HG03095 (cell line): Measurements from ENCODE around the gene PLCE1.

Experiments
- ATAC-seq: cut with Tn5 transposase; IDR thresholded peaks from one replicate; pipeline ENCODE4 v1.9.1; 2021; ENCODE audit warnings: moderate library complexity; ENCODE audit not compliant: unreplicated experiment

The PLCE1 gene

DNA sequence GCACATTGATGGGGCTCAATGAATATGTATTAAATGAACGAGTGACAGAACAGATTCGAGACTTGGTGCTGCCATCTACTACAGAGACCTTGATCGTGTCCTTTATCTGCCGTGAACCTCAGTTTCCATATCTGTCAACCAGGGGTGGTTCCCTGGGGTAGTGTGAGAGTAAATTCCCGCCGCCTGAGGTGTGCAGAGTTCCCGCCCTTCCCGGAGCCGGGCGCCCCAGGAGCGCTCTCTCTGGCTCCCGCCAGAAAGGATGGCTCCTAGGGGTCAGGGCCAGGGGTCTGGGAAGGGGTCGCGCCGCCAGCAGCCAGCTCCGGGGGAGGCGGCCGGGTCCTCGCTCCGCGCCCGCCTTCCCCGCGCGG lies 333 bp upstream of the PLCE1 start:
- no peak for ATAC-seq

DNA sequence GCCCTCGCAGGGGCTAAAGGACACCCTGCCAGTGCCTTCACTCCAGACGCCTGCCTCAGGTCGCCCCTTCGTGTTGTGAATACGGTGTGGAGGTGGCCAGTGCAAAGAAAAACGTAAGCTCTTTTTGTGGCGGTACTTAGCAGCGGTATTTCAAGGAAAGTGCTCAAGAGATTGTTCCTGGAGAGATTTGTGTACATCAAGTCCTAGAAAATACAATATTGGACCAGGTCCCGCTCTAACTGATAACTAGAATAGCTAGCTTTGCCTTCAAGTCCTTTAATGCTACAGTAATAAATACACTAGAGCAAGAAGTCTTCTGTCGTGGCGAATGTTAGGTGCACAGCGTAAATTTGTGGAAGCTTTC lies 689 bp downstream of the PLCE1 start:
- ATAC-seq = no peak

DNA sequence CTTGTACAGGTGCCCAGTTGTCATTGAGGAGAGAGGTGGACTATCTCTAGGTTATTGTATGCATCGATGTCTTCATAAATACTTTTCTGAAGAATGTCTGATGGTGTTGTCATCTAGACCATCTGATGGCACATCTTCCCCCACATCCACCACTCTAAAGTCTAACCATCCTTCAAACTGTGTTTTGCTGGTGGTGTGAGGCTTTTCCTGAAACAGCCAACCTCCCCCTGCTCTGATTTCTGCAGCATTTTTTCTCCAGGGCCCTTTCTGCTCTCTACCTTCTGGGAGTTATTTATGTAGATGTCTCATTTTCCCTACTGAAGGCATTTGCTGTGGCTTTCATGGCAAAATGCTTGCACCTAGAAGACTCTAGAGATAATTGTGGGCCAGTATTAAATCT lies 1.5 kb downstream of the PLCE1 start:
- ATAC-seq = no peak

DNA sequence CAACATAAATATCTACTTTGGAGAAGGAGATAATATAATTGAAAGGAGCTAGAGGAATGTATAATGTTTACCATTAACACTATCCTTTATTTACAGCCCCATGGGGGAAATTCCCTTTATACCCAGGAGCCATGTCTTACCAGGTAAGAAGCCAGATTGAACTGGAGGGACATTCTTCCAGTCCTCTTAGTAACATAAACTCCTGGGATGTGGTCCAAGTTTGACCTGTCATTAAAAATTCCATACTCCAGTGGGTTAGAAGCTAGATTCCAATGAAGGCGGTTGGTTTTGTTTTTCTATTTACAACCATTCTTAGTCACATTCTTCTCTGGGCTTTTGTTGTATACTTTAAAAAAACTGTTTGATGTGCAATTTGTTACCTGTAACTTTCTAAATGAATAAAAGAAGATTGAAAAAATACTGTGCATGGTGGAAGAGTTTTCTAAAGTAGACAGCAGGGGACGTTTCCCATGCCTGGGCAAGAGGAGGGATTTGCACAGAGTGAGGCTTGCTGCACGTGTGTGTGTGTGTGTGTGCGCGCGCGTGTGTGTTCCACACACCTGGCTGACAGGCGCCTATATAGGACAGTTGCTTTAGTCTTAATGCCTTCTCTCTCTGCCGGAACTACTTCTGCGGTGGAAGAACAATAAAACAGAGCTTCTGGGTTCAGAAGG lies 2.0 kb downstream of the PLCE1 start:
- ATAC-seq = no peak

DNA sequence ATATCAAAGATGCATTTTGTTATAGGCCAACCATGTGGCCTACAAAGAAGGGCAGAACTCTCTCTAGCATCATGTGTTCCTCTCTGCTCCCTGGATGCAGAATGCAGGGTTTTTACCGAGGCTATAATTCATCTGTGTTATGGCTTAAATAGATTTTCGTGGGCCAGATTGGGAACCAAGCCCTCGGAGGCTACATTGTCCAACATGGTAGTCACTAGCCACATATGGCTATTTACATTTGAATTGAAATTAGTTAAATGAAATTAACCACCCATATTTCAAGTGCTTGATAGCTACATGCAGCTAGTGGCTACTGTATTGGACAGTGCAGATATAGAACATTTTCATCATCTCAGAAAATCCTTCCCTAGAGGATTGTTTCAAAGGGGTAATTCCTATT lies 2.8 kb downstream of the PLCE1 start:
- ATAC-seq = no peak

DNA sequence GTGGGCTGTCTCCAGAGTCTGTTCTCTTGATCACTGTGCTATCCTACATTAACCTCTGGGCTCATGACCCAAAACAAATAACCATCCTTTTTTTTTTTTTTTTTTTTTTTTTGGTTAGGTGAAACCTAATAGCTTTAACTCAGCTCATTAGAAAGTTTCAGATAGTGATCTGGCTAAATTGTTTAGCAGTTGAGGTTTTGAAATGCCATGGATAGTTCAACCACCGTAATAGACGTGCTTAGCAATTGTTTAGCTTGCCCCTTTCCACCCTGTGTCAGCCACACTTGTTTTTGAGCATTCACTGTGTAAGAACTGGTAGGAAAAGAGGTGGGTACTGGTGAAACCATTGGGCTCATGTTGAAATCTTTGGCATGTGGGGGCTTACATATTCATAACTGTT lies 3.8 kb downstream of the PLCE1 start:
- no peak for ATAC-seq

DNA sequence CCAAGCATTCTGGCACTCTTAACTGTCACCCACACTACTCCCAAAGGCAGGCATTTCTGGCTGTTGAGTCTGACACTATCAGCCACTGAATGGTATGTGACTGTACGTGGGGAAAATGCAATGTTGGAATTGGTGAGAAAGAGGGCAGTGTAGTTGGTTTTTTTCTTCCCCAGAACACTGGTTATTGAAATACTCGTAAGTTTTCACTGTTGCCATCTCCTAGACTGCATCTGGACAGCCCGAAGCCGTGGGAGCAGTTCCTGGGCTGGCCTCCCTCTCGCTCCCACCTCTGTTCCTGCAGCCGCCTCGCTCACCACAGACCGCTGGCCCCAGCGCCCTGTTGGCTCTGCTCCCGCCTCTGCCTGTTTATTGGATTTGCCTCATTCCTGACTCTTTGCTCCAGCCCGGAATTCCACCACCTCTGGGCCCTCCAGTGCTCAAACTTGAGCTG lies 5.7 kb downstream of the PLCE1 start:
- no peak for ATAC-seq

DNA sequence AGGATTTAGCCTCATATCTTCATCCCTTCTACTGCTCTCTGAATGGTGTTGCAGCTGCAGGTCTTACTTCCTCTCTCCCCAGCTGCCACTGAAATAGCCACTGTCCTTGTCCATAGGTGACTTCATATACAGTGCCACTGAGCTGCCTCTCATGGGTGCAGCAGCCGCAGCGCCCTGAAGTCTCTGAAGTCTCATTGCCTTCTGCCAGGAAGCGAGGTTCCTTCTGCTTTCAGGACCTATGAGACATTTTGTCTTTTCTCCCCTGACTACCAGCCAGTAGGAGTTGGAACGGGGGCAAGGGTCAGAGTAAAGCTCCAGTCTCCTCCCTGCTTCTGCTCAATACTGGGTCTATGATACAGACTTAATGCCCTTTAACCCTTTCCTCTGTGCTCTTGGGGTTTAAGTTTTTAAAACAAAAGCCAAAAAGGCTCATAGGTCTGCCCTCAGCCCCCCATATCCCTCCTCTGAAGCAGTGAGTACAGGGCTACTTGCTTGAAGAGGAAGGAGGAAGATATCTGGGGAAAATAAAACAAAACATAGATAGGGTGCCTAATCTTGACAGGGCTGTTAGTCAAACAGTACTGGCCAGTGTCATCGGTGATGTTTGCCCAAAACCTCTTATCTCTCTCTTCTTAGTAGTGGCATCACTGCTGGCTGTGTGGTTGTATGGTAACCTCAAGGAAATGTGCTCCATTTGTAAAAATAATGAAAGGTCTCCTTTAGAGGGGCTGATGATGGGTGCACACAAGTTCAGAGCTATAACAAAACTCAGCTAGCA lies 7.1 kb downstream of the PLCE1 start:
- no peak for ATAC-seq

DNA sequence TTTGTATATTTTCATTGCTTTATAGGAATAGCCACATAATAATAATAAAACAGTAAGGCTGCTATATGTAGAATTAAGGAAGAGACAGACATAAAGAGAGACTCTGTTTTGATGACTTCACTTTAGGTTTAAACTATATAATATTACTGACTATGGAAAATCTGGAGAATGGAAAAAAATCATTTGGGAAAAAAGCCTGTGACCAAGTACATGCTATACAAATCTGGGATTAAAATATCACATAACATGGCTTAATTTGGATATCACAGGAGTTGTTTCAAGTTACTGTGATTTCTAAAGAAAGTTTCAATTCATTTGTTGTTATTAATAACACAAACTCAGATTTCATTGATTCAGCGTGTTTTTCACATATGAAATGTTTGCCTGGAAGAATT lies 7.7 kb downstream of the PLCE1 start:
- ATAC-seq = no peak

DNA sequence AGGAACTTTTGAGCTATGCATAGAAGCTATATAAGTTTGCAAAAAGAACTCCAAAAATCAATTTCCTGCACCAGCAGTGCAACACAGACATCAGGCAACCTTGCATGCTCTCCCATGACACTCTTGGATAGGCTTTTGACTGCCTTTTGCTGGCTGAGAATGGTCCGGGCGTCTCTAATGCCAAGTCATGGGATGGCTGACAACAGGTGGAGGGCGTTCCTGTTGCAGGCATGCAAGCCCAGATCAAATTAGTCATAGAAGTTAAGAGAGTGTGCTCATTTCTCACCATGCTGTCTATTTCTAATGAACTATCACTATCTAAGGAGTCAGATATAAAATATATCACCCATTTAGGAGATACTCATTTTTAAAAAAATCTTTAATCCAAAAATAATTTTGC lies 8.4 kb downstream of the PLCE1 start:
- no peak for ATAC-seq

DNA sequence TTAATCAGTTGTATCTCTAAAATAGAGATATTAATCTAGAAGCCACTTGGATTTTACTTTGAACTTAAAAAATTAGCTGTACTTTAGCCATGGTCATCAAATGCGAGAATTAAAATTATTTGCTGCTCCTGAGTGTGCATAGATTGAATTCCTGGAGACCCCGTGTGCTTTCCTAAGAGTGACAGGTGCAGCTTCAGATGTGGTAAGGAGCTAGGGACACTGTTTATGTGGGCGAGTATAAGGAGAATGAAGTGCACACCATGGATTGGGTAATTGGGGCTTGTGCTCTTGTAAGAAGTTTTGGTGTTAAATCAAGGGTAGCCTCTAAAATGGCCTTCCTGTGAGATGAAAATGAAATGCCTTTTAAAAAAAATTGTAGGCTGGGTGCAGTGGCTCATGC lies 9.8 kb downstream of the PLCE1 start:
- no peak for ATAC-seq

DNA sequence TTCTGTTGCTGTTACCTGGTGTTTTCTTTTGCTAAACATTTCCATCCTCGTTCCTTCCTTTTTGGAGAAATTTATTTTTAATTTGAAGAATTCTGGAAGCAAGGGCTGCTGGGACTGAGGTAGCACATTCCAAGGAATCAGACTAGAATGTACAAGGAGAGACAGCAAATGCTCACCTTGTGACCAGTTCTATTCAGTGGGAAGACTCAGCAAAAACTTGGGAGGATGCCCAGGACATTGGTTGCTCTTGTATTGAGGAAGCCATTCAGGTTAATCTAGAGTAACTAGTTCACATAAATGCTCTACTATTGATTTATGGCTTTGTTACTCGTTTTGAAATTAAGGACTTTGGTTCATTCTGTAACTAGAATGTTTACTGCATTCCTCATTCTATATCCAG lies 11.3 kb downstream of the PLCE1 start:
- ATAC-seq = no peak

DNA sequence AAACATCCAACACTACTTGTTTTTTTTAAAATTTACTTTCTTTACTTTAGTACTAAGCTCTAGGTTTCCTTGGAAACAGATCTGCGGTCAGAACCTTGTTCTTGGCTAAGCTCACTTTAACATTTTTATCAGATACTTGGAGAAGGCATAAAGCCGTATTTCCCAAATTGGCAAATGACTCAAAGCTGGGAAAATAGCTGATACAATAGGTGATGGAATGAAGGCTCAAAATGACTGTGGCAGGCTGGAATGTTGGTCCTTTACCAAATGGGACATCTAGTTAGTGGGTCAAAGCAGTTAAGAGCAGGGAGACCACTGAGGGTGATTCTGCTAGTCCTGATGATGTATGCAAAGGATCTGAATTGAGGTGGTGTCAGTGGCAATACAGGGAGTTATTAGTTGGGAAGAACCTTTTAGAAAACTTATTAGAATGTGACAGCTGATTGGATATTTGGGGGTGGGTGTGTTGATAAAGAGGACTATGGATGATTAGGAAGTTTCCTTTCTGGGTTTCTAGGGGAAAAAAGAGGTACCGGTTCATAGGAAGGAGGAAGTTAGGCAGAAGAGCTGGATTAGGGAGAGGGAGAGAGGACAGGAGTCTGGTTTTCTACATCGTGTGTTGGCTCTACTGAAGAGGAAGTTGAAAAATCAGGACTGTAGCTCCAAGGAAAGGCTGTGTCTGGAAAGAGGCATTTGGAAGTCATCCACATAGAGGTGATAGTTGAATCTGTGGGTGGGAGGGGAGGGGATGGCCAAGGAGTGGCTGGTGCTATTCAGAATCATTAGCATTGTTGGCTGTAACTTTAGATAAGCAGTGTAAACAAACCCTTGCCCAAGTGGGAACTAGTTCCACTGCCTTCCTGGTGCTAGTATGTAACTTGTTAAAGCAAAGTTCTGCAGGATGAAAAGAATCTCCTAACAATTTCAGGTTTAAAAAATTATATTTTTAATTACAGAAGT lies 13.1 kb downstream of the PLCE1 start:
- no peak for ATAC-seq

DNA sequence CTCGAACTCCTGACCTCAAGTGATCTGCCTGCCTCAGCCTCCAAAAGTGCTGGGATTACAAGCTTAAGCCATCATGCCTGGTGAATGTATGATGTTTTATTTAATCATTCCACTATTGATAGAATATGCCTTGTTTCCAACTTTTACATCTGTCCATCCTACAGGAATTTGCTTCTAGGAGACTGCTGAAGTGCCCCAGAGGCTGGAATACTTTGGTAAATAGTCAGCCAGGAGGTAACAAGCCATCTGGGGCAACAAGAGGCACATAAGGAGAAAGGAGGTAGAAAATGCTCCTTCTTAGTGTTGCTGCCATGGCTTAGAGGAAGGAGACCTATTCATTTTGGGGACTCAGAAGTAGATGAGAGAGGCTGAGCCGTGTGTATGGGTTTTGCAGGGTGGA lies 14.8 kb downstream of the PLCE1 start:
- no peak for ATAC-seq

DNA sequence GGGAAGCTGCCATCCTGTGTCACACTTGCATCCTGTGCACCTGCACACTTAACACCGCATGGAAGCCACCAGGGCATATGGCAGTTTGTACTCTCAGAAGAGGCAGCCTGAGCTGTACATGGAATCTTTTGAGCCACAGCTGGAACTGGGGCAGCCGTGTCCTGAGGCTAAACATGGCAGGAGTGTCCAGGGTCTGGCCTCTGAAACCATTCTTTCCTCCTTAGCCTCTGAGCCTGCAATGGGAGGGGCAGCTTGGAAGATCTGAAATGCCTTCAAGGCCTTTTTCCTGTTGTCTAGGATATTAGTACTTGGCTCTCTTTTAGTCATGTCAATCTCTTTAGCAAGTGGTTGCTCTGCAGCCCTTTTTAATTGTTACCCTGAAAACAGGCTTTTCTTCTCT lies 16.4 kb downstream of the PLCE1 start:
- no peak for ATAC-seq

DNA sequence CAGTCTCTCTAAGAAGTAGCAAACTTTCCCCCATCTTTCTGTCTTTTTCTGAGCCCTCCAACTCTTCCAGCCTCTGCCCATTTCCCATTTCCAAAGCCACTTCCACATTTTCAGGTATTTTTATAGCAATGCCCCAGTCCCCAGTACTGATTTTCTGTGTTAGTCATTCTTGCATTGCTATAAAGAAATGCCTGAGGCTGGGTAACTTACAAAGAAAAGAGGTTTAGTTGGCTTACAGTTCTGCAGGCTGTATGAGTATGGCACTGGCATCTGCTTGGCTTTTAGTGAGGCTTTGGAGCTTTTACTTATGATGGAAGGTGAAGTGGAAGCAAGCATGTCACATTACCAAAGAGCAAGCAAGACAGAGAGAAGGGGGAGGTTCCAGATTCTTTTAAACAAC lies 17.2 kb downstream of the PLCE1 start:
- ATAC-seq = no peak

DNA sequence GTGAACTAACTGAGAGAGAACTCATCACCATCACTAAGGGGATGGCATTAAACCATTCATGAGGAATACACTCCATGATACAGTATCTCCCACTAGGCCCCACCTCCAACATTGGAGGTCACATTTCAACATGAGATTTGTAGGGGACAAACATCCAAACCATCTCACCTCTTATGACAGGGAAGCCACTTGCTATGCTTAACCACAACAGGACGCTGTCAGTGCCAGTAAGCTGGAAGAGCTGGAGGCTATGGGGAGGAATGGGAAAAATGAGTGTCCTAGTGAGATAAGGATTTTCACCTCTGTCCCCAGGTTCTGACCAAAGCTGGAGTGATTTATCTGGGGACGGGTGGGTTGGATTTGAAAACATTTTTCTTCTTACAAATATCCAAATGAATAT lies 17.6 kb downstream of the PLCE1 start:
- no peak for ATAC-seq

DNA sequence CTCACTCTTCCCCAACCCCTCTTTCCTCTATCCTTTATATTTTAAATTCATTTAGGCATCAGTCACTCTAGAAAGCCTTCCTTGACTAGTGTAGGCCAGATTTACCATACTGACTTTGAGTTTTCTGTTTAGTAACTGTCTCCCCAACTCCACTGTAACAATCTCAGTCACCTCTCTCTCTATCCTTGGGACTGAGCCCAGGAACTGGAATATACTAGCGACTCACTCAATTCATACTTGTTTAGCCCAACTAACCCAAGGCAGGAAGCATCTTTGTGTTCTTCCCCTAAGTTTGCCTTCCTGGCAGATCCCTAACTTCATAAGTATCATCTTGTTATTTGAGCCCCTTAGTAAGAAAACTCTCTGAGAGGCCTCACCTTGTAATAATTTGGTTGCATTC lies 19.1 kb downstream of the PLCE1 start:
- ATAC-seq = no peak

DNA sequence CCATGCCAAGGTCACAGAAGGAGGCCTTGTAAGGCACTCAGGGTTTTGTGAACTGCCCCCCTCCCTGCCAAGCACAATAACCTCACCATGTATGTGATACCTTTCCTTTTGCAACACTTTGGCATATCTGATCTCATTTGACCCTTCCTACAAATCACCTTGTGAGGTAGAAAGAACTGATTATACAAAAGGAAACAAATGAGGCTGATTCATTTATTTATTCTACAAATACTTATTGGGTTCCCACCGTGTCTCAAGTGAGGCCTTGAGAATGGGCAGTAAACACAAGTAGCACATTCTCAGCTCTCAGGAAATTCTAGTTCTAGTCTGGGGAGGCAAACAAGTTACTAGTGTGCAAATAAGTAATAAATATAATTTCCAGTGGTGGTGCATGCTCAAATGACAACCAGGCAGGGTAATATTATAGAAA lies 19.6 kb downstream of the PLCE1 start:
- no peak for ATAC-seq

DNA sequence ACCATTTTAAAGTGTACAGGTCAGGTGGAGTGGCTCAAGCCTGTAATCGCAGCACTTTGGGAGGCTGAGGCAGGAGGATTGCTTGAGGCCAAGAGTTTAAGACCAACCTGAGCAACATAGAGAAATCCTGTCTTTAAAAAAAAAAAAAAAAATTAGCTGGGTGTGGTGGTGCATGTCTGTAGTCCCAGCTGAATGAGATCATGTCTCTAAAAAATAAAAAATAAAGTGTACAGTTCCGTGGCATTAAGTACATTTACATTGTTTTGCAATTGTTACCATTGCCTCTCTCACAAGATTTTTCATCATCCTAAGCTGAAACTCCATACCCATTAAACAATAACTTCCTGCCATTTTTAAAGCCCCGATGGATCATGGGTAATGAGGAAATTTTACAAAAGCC lies 20.6 kb downstream of the PLCE1 start:
- no peak for ATAC-seq
